ENCODE results near the gene ABLIM2.

ABLIM2 gene

GRCh38 chr4:8158710-8159536, at the start of gene ABLIM2:
TSS of gene ABLIM2 (minus strand) at chr4:8158813. CDS start at chr4:8158689, 124 bp downstream.
- peak; percentile 97 for DNase-seq (ENCODE audit: low read depth)

- peak; percentile 13 for DNase-seq (ENCODE audit: low read depth)
Observed at GRCh38 chr4:8207314-8207713, 48.7 kb upstream of the ABLIM2 start.

GRCh38 chr4:8205749-8206611, 47.4 kb upstream of the ABLIM2 start:
- no peak for DNase-seq (ENCODE audit: low read depth)

- no peak for DNase-seq (ENCODE audit: low read depth)
Observed at GRCh38 chr4:8205241-8205707, 46.7 kb upstream of the ABLIM2 start.

GRCh38 chr4:8204576-8205227, 46.1 kb upstream of the ABLIM2 start:
- no peak for DNase-seq (ENCODE audit: low read depth)

GRCh38 chr4:8203817-8204216, 45.2 kb upstream of the ABLIM2 start:
- DNase-seq (ENCODE audit: low read depth), result no peak

- no peak for DNase-seq (ENCODE audit: low read depth)
Observed at GRCh38 chr4:8203052-8203401, 44.4 kb upstream of the ABLIM2 start.

GRCh38 chr4:8202108-8203051, 43.8 kb upstream of the ABLIM2 start:
- no peak for DNase-seq (ENCODE audit: low read depth)

- no peak for DNase-seq (ENCODE audit: low read depth)
Observed at GRCh38 chr4:8201321-8201781, 42.7 kb upstream of the ABLIM2 start.

GRCh38 chr4:8200302-8200975, 41.8 kb upstream of the ABLIM2 start:
- DNase-seq (ENCODE audit: low read depth), result no peak

GRCh38 chr4:8199594-8200301, 41.1 kb upstream of the ABLIM2 start:
- DNase-seq (ENCODE audit: low read depth), result no peak

- DNase-seq (ENCODE audit: low read depth), result peak; percentile 67
Observed at GRCh38 chr4:8198906-8199593, 40.4 kb upstream of the ABLIM2 start, which contains the start of gene SH3TC1. TSS of gene SH3TC1 (plus strand) at chr4:8199290. CDS start at chr4:8205195, 5,905 bp downstream.

GRCh38 chr4:8198206-8198905, 39.7 kb upstream of the ABLIM2 start:
- no peak for DNase-seq (ENCODE audit: low read depth)

- no peak for DNase-seq (ENCODE audit: low read depth)
Observed at GRCh38 chr4:8197521-8197920, 38.9 kb upstream of the ABLIM2 start.

- DNase-seq (ENCODE audit: low read depth), result no peak
Observed at GRCh38 chr4:8195841-8196458, 37.3 kb upstream of the ABLIM2 start.

- no peak for DNase-seq (ENCODE audit: low read depth)
Observed at GRCh38 chr4:8195431-8195830, 36.8 kb upstream of the ABLIM2 start.

- no peak for DNase-seq (ENCODE audit: low read depth)
Observed at GRCh38 chr4:8194306-8195242, 36.0 kb upstream of the ABLIM2 start.

All from fibroblast of gingiva (primary cell).